HG02943 (cell line): ENCODE data around the gene SYNC.
"Not testable (repeated sequence)": the region's sequence is repeated elsewhere in the genome, so short reads cannot be mapped to it uniquely, and the experiment has no call there.

Experiments
- ATAC-seq: cut with Tn5 transposase; IDR thresholded peaks from one replicate; pipeline ENCODE4 v1.9.1; 2021; ENCODE audit warnings: mild to moderate bottlenecking, low read depth, moderate library complexity; ENCODE audit not compliant: unreplicated experiment

Gene SYNC

GRCh38 chr1:32724678-32725614 lies 22.4 kb upstream of the SYNC start:
- ATAC-seq, result no peak

GRCh38 chr1:32719681-32720275 lies 17.2 kb upstream of the SYNC start:
- no peak for ATAC-seq

- ATAC-seq, result no peak
Observed at GRCh38 chr1:32718527-32718926, 16.0 kb upstream of the SYNC start.

- no peak for ATAC-seq
Observed at GRCh38 chr1:32718036-32718435, 15.5 kb upstream of the SYNC start.

GRCh38 chr1:32717503-32717902 lies 14.9 kb upstream of the SYNC start:
- ATAC-seq, result no peak

- no peak for ATAC-seq
Observed at GRCh38 chr1:32716312-32717148, 14.0 kb upstream of the SYNC start.

GRCh38 chr1:32715901-32716311 lies 13.3 kb upstream of the SYNC start:
- no peak for ATAC-seq

- no peak for ATAC-seq
Observed at GRCh38 chr1:32714277-32714676, 11.7 kb upstream of the SYNC start.

GRCh38 chr1:32713081-32713480 lies 10.5 kb upstream of the SYNC start:
- ATAC-seq, result no peak

GRCh38 chr1:32711221-32711620 lies 8.7 kb upstream of the SYNC start:
- not testable (repeated sequence) for ATAC-seq

- no peak for ATAC-seq
Observed at GRCh38 chr1:32709476-32709875, 6.9 kb upstream of the SYNC start.

- no peak for ATAC-seq
Observed at GRCh38 chr1:32709075-32709474, 6.5 kb upstream of the SYNC start.

GRCh38 chr1:32706491-32706890 lies 3.9 kb upstream of the SYNC start:
- no peak for ATAC-seq

- no peak for ATAC-seq
Observed at GRCh38 chr1:32705516-32705915, 2.9 kb upstream of the SYNC start.

GRCh38 chr1:32703479-32704291 lies 1.1 kb upstream of the SYNC start:
- ATAC-seq, result no peak

GRCh38 chr1:32701951-32702598 lies 495 bp downstream of the SYNC start:
- no peak for ATAC-seq

- ATAC-seq, result no peak
Observed at GRCh38 chr1:32701421-32701911, 1.1 kb downstream of the SYNC start.

- ATAC-seq, result not testable (repeated sequence)
Observed at GRCh38 chr1:32696996-32697395, 5.6 kb downstream of the SYNC start.

- no peak for ATAC-seq
Observed at GRCh38 chr1:32696041-32696440, 6.5 kb downstream of the SYNC start.
